ENCODE measurements around the gene PHF1.

Gene PHF1

GRCh38 chr6:33446356-33446755 is 35.5 kb downstream of the PHF1 start:
- Histone ChIP-seq H3K4me3 (ENCODE audit: low read depth, low read length) (no peak overlapping the region), H3K27ac (ENCODE audit: extremely low read depth, low read depth, low read length) (no peak overlapping the region)
- POLR2A ChIA-PET, result interaction anchor here (0.6 to 3.2 kb wide), 2 partner anchors 8 to 129 kb away, joined by 4 to 26 read pairs; partner anchors contain the start of genes ZBTB22 and ZBTB9

GRCh38 chr6:33450434-33450833 is 39.6 kb downstream of the PHF1 start:
- H3K36me3 ChIP-seq (ENCODE audit: control insufficient read depth in 2 of 2, insufficient read depth in 1 of 2, low read length in 2 of 2), result peaks cover 0 to 36% of the 10 kb centered on the region in 2 experiments; a peak in 2 of 3 replicates
- POLR2A ChIA-PET, result interaction anchor here (0.6 to 2.5 kb wide), 2 partner anchors 19 to 257 kb away, joined by 3 to 5 read pairs; no protein-coding TSS in a partner anchor

More at GRCh38 chr6:33446356-33446755, 35.5 kb downstream of the PHF1 start:
- Histone ChIP-seq H3K4me1 (ENCODE audit: control insufficient read depth, insufficient read depth, low read length) (no peaks in the 10 kb centered on the region), H3K9me3 (ENCODE audit: control insufficient read depth, insufficient read depth, low read depth, low read length) (no peaks in the 10 kb centered on the region), H3K36me3 (ENCODE audit: control insufficient read depth in 2 of 2, insufficient read depth in 1 of 2, low read length in 2 of 2) (peaks cover 0 to 60% of the 10 kb centered on the region in 2 experiments; a peak in 2 of 3 replicates)
- CTCF ChIA-PET, result no interaction called here
- no peak for TF ChIP-seq ZNF785 (tag by site-specific recombination; IDR thresholded peaks at IDR 0.05)
- TF ChIP-seq SP2 (tag by site-specific recombination; IDR thresholded peaks at IDR 0.05), result no peak
- TF ChIP-seq ZBTB6 (tag by site-specific recombination; IDR thresholded peaks at IDR 0.05), result no peak
- no peak for TF ChIP-seq ZNF548 (tag by site-specific recombination; IDR thresholded peaks at IDR 0.05)
- no peak for TF ChIP-seq ZNF76 (tag by site-specific recombination; IDR thresholded peaks at IDR 0.05; ENCODE audit: borderline replicate concordance, low read depth)
- TF ChIP-seq ZNF645 (tag by site-specific recombination; IDR thresholded peaks at IDR 0.05), result no peak
- TF ChIP-seq ZNF391 (tag by site-specific recombination; IDR thresholded peaks at IDR 0.05; ENCODE audit: borderline replicate concordance, low read depth), result no peak
- no peak for TF ChIP-seq ZNF18 (tag by site-specific recombination; IDR thresholded peaks at IDR 0.05)
- no peak for TF ChIP-seq KLF8 (tag by site-specific recombination; IDR thresholded peaks at IDR 0.05)
- no peak for TF ChIP-seq ZNF362 (tag by site-specific recombination; IDR thresholded peaks at IDR 0.05)
- no peak for TF ChIP-seq ZNF623 (tag by site-specific recombination; IDR thresholded peaks at IDR 0.05)

More at GRCh38 chr6:33450434-33450833, 39.6 kb downstream of the PHF1 start:
- Histone ChIP-seq H3K4me1 (ENCODE audit: control insufficient read depth, insufficient read depth, low read length) (0 out of 2 replicates have a peak, but pooled peaks cover 3% of the 10 kb centered on the region), H3K9me3 (ENCODE audit: control insufficient read depth, insufficient read depth, low read depth, low read length) (no peaks in the 10 kb centered on the region), H3K27ac (ENCODE audit: extremely low read depth, low read depth, low read length) (no peak overlapping the region), H3K4me3 (ENCODE audit: low read depth, low read length) (no peak overlapping the region)
- CTCF ChIA-PET, result interaction anchor here (1.0 to 1.6 kb wide), 3 partner anchors 9 to 78 kb away, joined by 3 read pairs; no protein-coding TSS in a partner anchor
- TF ChIP-seq ZNF658 (tag by site-specific recombination; IDR thresholded peaks at IDR 0.05) (no peak), ZNF529 (tag by site-specific recombination; IDR thresholded peaks at IDR 0.05; ENCODE audit: insufficient replicate concordance) (no peak), SCRT2 (tag by site-specific recombination; IDR thresholded peaks at IDR 0.05) (no peak), ZNF423 (tag by site-specific recombination; IDR thresholded peaks at IDR 0.05) (no peak), ZNF548 (tag by site-specific recombination; IDR thresholded peaks at IDR 0.05) (no peak), ZNF561 (tag by site-specific recombination; IDR thresholded peaks at IDR 0.05; ENCODE audit: borderline replicate concordance) (no peak), ZNF560 (tag by site-specific recombination; IDR thresholded peaks at IDR 0.05; ENCODE audit: borderline replicate concordance) (no peak), IKZF3 (tag by site-specific recombination; IDR thresholded peaks at IDR 0.05) (no peak), ZNF518A (tag by site-specific recombination; conservative IDR thresholded peaks at IDR 0.05; ENCODE audit: low read depth) (no peak), ZNF354C (tag by site-specific recombination; IDR thresholded peaks at IDR 0.05; ENCODE audit: borderline replicate concordance, low read depth) (no peak), ZNF600 (tag by site-specific recombination; IDR thresholded peaks at IDR 0.05) (no peak), HOXC10 (CRISPR knock-in tag; IDR thresholded peaks at IDR 0.05) (no peak)
